GM19023 (cell line): ENCODE measurements around the gene TREX2.
"Not testable (repeated sequence)": the region's sequence is repeated elsewhere in the genome, so short reads cannot be mapped to it uniquely, and the experiment has no call there.

Experiments used
- ATAC-seq: cut with Tn5 transposase; IDR thresholded peaks from one replicate; pipeline ENCODE4 v1.9.1; 2021; ENCODE audit warnings: mild to moderate bottlenecking, moderate library complexity; ENCODE audit not compliant: unreplicated experiment

TREX2 gene

DNA sequence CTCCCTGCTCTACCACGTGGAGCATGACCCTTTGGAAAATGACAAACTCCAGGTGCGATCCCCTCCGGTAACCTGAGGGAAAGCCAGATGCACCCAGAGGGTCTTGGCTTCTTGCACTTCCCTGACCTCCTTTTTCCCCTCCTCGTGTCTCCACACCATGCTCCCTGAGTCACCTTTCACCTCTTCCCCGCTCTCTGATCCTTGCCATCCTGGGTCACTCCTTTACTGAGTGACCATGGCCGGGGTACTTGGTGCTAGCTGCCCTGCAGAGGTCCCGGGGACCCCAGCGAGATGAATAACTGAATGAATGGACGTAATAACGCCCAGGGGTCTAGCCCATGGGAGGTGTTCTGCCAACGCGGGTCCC lies 35.0 kb downstream of the TREX2 start:
- no peak for ATAC-seq

DNA sequence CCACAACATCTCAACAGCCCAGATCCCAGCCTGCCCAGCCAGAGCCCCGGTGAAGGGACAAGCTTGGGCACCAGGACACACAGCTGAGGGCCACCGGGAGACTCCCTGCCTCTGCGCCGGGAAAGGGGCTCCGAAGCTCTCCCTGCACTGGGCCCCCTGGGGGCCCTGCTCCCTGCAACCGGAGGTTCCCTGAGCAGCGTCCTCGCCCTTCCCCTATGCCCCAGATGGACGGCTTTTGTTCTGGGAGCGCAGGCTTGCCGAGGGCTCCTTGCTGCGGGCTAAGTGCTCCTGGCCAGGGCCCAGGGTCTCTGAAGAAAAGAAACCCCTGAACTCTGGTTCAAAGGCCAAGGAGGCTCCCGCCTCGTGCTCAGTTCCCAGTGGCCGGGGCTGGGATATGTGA lies 35.5 kb downstream of the TREX2 start:
- no peak for ATAC-seq

DNA sequence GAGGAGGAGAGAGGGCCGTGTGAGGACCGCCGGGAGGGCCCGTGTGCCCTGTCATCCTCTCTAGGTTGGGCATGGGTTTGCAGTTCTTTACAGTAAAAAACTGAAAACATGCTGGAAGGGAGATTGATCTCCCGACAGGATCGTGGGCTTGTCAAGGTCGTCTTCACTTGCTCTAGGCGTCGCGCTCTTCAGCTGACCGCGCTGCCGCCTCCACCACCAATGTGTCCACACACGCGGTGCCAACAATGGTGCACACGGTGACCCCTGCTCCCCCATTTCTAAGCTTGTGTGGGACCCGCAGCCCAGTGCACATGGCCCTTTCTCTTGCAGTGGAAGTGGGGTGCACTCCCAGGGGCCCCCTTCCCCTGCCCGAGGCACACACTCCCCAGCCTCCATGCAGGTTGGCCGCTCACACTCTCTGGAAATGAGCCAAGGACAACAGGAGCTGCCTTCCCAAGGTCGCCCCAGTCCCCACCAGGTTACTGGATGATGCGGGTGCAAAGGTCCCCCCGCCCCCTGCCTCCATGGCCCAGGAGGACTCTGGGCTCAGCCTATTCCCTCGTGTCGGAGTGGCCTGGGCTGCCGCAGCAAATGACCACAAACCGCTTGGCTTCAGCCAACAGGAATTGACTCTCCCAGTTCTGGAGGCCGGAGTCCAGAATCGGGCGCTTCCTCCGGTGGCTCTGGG lies 36.3 kb downstream of the TREX2 start:
- ATAC-seq, result no peak

DNA sequence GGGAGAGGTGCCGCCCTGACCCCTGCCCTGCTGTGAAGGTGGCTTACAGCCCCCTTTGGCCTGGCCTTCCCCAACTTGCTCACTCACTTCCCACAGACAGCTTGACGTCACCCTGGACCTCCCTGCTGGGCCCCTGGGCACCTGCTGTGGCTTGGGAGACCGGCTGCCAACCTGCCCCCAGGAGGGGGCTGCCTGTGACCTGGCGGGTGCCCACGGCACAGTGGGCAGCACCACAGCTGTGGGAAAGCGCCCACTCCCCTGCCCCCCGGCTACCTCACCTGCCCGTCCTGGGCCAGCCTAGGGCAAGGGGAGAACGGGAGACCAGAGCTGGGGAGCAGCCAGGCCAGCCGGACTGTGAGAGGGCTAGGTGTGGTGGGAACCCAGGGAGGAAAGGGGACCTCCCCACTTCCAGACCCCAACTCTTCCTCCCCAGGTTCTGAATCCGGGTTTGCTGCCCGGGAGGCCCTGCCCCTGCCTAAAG lies 36.9 kb downstream of the TREX2 start:
- ATAC-seq, result no peak

DNA sequence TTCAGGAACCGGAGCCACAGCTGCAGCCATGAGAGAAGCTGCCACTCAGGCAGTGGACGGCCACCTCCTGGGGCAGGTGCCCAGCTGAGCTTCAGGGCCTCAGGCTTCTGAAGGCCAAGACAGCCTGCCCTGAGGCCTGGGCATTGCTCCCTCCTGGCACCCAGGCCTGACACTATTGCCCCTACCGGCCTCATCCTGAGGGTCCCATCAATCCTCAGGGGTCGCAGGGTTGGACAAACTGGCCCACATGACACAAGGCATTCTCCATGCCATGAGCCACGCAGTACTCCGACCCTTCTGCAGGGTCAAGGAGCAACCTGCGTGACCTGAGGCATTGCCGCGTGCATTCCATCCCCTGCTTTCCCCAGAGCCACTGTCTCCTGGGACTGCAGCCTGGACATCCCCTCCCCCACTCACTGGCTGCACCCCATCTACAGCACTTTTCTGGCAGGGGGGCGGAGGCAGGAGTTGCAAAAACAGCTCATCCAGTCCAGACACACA lies 37.6 kb downstream of the TREX2 start:
- no peak for ATAC-seq

DNA sequence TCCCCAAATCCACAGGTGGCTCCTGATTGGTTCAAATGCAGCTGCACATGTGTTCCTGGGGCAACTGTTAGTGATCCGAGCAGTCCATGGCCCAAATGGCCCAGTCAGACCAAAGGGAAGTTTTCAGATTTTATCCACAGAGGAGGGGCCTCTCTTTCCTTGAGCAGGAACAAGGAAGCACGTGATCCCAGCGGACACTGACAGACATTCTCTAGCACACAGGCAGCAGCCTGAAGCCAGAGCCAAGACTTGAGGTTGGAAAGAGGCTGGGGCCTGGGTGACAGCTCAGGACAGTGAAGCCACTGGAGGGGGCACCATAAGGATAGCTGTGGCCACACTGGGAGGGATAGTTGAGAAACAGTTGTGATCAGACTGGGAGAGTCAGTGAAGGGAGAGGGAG lies 38.1 kb downstream of the TREX2 start:
- no peak for ATAC-seq

DNA sequence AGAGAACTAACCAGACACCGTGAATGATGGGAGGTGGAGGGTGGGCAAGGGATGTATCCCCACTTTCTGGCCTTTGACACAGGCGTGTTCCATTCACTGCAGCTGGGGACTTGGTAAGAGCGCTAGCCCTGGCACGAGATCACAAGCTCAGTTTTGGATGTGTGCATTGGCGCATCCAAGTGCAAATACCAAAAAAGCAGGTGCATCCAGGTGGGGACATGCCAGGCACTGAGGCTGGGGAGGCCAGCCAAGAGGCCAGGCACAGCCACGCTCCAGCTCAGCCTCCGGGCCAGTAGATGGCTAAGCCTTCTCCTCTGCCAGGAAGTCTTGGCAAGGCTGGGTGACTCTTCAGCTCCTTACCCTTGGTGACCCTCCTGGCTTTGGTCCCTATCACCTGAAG lies 39.0 kb downstream of the TREX2 start:
- ATAC-seq, result no peak

DNA sequence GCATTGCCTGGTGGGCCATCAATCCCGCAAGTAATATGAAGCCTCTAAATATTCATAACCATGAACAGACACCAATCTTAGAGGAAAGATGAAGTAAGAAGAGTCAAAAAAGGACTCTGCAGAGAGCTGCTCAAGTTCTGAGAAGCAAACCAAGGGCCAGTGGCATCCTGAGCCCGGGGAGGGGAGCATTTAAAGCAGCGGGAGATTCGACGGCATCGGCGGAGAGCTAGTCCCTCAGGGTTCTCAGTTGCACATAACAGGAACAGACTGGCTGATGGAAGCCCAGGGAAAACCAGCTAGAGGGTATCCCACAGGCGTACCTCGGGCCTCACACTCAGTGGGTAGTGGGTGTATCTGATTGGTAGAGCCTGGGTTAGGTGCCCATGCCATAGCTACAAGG lies 39.8 kb downstream of the TREX2 start:
- no peak for ATAC-seq

DNA sequence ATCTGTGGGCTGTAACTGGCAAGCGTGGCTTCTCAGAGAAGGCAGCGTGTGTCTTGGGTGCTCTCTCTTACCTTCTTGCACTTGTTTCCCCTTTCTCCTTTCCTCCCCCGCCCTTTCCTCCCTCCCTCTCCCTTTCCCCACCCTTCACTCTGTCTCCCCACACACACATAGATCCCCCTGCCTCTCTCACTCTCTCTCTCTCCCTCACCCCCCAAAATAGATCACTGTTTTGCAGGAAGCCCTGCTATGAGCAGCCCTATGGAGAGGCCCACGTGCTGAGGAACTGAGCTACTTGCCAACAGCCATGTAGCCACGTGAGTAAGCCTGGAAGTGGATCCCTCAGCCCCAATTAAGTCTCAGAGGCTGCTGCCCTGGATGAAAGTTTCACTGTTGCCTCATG lies 40.4 kb downstream of the TREX2 start:
- no peak for ATAC-seq

DNA sequence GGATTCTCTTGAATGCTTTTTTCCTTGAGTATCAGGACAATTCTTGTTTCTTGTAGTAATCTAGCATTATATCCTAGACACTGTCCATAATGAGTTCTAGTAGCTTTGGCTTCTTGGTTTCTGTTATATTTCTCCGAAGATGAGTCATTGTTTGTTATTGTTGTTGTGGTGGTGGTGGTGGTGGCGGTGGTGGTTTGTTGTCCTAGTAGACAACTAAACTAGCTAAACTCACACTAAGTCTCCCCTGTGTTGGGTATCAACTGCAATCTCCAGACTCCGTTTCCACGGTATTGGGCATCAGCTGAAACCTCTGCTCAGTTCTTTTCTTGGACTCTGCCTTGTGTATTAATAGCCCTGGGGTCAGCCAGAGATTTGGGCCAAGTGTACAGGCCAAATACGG lies 41.5 kb downstream of the TREX2 start:
- not testable (repeated sequence) for ATAC-seq

DNA sequence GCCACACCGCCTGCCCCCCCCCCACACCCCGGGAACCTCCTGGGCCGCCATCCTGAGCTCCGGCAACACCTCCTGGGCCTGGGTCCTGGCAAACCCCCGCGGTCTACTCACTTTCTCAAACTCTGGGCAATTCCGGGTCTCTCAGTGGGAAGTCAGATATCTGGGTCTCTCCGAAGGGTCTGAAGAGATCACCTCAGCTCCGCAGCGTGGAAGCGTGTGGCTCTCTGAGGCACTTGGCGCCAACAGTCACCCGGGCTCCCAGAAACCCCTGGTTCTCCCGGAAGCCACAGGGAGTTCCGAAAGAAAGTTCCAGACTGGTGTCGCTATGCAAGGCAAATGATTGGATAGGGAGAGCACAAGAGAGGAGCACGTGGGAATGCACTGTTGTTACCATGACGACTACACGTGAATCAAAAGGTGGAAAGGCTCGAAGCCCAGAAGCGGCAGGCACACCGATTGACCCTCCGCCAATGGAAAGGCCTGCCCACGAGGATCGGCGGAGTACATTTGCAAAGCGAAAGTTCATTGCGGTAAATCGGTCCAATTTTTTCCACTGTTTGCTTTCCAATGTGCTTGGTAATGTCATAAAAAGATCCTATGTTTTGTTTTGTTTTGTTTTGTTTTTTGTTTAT lies 44.6 kb downstream of the TREX2 start, which contains the start of gene PNMA6E:
Gene PNMA6E, minus strand, starts transcription at position 218 of the 632 bp plus-strand sequence. CDS start 2,501 bp downstream, outside the sequence.
- no peak for ATAC-seq

DNA sequence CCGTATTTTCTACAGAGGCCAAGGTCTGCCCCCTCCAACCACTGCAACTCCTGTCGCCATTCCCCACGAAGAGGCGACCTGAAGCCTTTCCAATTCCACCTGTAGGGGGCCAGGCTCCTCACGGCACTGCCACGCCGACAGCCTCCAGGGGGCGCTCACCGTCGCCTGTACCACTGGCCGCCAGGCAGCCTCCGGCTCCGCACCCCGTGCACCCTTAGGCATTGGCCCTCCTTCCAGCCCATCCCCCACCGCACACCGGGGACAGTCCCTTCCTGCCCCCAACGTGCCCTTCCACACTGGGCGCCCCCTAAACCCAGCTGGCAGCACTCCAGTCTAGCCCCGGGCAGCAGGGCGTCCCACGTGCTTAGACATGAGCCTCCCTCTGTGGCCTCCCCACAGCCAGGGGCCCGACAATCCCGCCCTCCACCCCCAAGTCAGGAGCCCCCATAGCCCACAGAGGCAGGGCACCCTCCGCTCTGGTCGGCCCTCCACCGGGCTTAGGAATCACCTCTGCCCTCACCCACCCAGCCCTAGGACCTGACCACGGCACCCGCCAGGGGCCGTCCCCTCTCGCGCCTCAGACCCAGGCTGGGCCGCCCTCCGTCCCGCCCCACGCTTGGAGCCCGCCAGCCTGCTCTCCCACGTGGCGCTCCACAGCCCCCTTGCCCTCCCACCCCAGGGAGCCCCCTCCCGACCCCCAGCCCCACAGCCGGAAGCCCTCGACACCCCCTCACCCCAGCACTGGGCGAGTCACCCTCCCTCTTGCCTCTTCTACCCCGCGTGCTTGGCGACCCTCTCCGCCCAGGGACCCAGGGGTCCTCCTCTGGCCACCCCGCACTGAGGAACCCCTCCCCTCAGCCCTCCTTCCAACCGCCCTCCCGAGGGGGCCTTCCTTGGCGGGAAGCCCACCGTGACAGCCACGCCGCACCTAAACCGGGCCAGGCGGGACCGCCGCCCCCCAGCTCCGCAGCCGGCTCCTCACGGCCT lies 45.4 kb downstream of the TREX2 start:
- no peak for ATAC-seq

DNA sequence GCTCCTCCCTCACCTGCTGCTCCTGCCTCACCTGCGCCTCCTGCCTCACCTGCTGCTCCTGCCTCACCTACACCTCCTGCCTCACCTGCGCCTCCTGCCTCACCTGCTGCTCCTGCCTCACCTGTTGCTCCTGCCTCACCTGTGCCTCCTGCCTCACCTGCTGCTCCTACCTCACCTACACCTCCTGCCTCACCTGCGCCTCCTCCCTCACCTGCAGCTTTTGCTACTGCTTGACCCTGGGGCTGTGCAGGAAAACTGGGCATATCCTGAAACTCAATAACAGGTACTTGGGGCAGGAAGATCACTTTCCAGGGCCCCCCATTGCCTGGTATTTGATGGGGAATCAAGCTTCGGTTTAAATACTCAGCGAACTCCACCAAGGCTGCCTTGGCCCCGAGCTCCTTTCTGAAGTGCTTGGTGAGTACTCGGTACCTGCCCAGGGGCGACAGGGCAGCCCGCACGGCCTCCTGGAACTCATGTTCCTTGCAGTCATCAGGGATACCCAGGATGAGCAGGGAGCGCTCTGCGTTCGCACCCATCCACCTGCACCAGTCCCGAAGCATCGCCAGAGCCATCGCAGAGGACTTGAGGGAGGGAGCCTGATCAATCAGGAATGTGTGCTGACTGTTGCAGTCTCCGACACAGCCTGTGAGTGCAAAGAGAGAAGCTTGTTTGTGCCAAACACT lies 47.4 kb downstream of the TREX2 start:
- ATAC-seq, result no peak

DNA sequence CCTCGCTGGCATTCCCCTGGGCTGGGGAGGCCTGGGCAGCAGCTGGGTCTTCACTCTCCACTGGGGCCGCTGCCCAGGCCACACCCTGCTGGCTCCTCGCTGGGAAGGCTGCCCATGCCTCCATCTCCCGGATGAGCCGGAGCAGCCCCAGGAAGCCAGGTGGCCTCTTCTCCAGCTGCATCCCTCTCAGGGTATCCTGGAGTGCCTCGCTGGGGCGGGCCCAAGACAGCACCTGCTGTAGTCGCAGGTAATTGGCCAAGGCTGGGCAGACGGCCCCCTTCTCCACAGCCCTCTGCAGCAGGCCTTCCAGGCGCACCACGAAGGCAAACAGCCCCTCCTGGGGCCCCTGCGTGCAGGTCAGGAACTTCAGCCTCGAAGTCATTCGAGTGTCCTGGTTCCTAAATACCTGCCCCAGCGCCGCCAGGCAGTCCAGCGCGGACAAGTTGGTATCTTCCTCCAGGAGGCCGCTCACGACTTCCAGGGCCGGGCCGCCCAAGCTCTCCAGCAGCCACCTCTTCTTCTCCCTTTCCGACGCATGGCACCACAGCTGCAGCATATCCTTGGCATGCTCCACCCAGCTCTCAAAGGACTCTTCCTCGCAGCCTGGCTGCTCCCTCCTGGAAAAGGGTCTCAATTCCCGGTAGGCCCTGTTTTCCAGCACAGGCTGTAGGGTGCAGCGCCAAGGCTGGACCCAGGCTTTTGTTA lies 48.4 kb downstream of the TREX2 start:
- no peak for ATAC-seq

DNA sequence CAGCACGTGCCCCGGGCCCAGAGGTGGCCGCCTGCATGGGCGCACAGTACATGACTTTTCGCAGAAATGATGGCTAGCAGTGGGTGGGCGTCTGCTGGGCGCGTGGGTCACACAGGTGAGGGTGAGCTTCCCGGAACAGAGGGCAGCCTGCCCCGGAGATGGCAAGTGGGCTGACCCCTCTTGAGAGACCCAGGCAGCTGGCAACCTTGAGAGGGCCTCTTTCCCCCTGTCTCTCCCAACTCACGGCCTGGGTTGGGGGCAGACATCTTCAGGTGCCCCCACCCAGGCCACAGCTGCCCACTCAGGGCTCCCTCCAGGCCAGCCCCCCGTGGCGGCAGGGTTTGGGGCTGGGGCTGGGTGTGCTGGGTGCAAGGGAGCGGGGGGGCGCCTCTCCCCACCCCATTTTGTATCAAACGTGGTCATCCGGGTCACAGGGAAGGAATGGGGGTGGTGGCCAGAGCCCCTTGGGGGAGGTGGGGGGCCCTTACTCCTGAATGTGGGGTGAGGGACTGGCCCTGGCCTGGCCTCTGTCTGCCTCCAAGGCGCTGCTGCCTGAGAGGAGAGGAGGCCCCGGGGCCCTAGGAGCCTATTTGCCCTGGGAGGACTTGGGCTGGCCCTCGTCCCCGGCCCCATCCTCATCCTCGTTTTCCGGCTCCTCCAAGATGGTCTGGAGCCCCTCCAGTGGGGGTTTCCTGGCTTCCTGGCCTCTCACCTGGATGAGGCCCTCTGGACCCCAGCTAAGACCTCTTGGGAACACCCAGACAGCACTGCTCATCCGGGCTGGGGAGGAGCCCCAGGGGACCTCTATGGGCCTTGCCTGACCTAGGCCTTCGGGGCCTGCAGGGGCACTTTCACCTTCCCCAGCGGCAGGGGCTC lies 49.3 kb downstream of the TREX2 start:
- no peak for ATAC-seq

DNA sequence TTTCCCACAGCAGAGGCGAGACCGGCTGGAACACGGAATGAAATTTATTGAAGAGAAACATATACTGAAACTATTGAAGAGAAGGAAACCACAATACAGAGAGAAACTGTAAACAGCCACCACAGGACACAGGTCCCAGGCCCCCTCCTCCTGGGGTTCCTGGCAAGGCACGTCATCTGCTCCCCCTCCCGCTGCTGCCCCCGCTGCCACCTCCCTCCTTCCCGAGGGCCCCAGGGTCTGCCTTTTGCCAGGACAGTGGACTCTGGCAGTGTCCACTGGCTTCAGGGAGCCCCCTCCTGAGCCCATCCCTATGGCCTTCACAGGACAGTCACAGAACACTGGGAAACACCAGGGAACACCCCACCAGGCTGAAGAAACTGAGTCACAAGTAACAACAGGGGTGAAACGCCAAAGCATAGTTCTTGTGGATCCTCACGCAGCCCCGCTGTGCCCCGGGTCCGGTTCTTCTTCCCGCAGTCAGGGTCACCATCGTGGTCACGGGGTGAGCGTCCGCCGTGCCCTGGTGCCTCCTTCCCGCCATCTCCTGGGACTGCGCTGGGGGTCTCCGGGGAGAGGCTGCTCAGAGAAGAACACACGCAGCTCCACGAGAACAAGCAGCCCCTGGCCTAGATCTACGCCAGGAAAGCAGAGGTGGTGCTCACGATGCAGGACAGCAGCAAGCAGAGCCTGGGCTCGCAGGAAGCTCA lies 50.1 kb downstream of the TREX2 start:
- no peak for ATAC-seq

DNA sequence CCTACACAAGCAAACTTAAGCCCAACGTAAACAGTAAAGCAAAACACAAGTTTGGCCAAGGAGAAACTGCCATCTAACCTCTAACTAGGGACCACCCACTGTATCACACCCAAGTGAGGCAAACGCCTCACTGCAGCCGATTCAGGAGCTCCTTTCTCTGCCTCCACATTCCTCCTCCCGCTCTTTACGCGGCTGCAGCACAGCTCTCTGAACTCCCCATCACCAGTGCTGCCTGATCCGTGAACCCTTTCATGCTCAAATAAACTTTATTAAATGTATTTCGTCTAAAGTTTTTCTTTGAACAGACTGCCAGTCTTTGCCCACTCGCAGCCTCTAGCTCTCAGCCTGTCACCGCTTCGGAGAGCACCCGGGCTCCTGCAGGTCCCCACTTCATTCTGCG lies 51.2 kb downstream of the TREX2 start:
- ATAC-seq, result no peak
